CD4-positive, alpha-beta T cell treated with Interleukin-17A for 4 hours (primary cell): ENCODE measurements around the gene CDKL2.
"Not testable (repeated sequence)": the region's sequence is repeated elsewhere in the genome, so short reads cannot be mapped to it uniquely, and the experiment has no call there.

Experiments used
- DNase-seq: peaks from one replicate; pipeline ENCODE4 v3.0.0-alpha.2; 2020; ENCODE audit warnings: mixed read lengths

The CDKL2 gene

GRCh38 chr4:75630174-75630936, at the start of gene CDKL2:
Gene CDKL2, minus strand, starts transcription at chr4:75630528. Its CDS starts 4,540 bp downstream, at chr4:75625988.
- DNase-seq: peak; percentile 97

DNA sequence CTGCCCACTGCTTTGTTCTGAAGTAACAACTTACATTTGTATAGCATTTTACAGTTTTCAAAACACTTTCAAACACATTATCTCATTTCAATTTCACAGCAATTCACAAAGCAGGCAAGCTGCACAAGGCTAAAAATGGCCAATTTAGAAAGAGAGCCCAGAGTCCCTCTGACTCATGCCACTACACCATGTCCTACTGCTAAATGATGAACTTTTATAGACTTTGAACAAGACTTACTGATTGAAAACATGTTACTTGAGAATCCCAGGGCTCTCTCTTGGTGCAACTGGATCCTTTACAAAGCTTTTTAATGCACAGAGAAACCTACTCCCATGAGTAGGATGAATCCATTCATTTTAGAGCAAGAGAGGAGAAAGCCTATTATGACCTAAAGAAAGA, 48.6 kb upstream of the CDKL2 start:
- no peak for DNase-seq

GRCh38 chr4:75678473-75678872, 48.1 kb upstream of the CDKL2 start:
- DNase-seq: no peak

DNA sequence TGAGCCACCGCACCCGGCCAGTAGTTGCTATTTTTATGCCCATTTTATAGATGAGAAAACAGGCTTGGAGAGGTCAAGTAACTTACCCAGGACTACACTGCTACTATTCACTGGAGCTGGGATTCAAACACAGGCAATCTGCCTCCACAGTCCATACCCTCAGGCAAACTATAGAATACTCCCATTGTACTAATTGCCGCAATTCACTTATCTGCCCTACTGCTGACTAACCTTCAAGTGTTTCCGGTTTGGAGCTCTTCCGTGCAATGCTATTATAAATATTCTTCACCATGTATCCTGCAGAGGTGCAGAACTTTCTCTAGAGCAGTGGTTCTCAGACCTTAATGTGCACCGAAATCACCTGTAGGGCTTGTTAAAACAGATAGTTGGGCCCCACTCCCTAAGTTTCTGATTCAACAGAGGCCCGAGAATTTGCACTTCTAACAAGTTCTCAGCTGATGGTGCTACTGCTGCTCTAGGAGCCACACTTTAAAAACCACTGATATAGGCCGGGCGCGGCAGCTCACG, 44.7 kb upstream of the CDKL2 start:
- DNase-seq: no peak

GRCh38 chr4:75673959-75674328, 43.6 kb upstream of the CDKL2 start:
- no peak for DNase-seq

DNA sequence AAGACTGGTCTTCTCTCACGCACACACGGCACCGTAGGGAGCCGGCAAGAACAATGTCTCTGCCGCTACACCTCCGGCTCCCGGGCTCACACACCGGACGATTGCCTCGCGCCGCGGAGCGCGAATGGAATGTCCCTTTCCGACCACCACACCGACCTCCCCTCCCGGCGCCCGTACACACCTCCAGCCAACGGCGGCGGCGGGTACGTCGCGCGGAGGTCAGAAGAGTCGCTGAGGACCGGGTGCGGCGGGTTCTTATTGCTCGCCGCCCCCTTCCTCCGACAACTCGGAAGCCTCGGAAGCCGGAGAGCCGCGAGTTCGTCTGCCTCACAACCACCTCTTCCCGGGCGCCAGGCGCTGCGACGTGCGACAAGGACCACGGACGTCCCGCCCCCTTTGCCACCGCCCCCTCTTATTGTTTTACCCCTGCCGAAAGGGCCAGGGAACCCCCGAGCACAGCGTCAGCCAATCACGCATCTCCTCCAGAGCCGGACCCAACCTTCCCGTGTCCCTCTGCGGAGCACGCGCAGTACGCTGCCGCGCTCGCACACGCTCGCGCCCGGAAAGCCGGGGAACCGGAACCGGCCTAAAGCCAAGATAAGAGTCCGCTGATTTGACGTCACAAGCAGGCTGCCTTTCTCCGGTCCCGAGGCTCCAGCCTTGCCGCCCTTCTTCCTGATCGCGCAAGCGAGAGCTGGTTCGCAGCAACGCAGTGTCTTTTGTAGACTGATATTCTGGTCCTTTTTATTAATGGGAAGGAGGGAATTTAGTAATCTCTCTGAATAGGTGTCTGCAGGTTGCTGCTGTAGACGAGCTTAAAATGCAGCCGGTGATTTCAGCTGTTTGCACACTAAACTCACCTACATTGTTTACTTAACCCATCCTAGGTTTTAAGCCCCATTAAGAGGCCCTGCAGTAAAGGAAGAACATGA, 43.0 kb upstream of the CDKL2 start, which contains the start of gene G3BP2:
G3BP2 (minus strand) TSS at position 385 of the 932 bp plus-strand sequence. CDS start 11,386 bp downstream, outside the sequence.
- DNase-seq: peak; percentile 98

DNA sequence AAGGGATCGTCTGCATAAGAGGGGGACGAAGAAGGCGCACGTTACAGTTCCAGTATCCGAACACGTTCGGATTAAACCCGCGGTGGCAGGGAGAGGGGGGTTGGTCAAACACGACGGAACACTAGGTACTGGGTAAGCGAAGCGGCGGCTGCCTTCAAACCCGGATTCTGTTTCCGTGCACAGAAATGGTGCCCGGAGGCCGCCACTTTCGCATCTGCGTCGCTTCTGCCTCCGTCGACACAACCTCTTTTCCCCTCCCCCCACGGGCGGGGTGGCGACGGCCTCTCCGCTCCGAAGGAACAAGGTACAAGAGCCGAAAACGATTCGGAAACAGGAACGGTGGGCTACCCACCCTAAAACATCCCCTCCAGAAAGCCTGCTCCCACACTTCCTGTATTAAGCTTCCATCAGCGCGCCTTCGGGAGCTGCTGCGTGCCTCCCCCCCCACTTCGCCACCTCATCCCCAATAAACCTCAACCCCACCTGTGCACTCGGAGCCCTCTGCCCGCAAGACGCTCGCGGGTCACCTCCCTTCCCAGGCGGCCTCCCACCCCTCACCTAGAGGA, 42.2 kb upstream of the CDKL2 start:
- DNase-seq: peak; percentile 85

GRCh38 chr4:75671802-75672421, 41.6 kb upstream of the CDKL2 start:
- DNase-seq: no peak

DNA sequence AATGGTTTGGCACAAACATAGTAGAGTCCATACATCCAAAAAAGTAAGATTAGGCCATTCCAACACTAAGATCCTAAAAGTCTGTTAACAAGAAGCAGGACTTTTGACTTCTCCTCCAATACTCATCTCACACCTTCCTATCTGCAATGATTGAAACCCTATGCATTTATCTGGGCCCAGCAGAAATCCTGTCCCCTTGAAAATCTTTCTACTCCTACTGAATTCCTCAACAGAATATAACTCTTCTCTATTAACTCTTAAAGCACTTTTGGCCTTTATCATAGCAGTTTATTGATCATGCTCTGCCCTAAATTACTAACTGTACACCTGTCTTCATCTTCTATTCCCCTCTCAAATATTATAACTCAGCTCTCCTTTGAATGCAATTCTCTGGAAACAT, 38.3 kb upstream of the CDKL2 start:
- DNase-seq: no peak

GRCh38 chr4:75667636-75668035, 37.3 kb upstream of the CDKL2 start:
- not testable (repeated sequence) for DNase-seq

DNA sequence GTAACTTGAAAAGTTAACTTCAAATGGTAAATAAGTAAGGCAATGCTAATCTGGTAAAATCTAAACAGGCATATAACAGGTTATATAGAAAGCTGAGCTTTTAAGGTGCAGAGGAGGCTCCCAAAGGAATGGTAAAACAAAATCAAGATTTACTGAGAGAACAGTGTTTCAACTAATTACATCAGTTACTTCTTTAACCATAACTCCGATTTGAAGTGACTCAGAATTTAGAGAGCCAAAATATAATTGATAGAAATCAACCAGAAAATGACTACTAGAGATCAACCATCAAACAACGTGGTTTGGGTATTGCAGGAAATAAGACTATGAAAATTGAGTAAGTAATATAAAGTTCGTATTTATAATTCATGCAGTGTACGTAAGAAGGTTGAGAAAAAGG, 36.0 kb upstream of the CDKL2 start:
- no peak for DNase-seq

DNA sequence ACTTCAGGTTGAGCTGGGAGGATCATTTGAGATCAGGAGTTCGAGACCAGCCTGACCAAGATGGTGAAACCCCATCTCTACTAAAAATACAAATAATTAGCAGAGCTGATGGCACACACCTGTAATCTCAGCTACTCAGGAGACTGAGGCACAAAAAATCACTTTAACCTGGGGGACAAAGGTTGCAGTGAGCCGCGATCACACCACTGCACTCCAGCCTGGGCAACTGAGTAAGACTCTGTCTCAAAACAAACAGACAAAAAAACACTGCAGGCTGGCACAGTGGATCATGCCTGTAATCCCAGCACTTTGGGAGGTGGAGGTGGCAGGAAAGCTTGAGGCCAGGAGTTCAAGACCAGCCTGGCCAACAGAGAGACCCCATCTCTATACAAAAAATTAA, 34.3 kb upstream of the CDKL2 start:
- not testable (repeated sequence) for DNase-seq

GRCh38 chr4:75662626-75663025, 32.3 kb upstream of the CDKL2 start:
- no peak for DNase-seq

- DNase-seq: no peak
These were observed 30.2 kb upstream of the CDKL2 start for GRCh38 chr4:75660491-75660890.

DNA sequence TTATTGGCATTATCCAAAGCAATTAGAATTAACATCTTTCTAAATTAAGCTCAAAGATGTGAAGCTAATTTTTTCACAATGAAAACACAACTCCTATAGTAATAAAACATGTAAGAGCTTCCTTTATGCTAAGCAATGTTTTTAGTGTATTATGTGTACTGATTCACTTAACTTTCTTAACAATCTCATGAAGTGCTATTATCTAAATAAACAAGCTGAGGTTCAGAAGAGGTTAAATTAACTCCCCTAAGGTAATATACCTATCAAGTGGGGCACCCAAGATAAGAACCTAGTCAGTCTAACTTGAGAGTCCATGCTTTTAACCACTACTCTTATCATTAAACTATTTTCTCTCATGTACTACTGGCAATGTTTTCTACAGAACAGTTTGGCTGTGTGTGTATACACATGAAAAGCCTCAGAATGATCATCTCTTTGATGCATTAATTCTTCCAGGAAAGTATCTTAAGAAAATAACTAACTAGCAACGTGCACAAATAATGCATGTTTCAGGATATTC, 29.2 kb upstream of the CDKL2 start:
- no peak for DNase-seq

DNA sequence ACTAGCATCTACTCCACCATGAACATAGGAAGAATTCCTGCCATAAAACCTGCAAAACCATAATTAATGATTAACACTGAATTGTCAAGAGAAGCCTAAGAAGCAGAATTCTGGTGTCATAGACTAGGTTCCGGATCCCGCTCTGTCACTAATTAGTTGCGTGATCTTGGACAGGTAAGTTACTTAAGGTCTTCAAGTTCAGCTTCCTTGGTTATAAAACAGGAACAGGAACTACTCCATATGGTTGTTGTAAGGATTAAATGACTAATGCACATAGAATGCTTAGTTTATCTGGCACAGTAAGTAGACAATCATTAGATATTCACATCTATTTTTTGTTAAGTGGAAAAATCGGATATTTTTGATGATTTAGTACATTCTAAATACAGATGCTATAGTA, 28.5 kb upstream of the CDKL2 start:
- no peak for DNase-seq

- no peak for DNase-seq
These were observed 25.2 kb upstream of the CDKL2 start for GRCh38 chr4:75655562-75655961.

- DNase-seq: peak; percentile 7
These were observed 24.6 kb upstream of the CDKL2 start for GRCh38 chr4:75654905-75655304.

DNA sequence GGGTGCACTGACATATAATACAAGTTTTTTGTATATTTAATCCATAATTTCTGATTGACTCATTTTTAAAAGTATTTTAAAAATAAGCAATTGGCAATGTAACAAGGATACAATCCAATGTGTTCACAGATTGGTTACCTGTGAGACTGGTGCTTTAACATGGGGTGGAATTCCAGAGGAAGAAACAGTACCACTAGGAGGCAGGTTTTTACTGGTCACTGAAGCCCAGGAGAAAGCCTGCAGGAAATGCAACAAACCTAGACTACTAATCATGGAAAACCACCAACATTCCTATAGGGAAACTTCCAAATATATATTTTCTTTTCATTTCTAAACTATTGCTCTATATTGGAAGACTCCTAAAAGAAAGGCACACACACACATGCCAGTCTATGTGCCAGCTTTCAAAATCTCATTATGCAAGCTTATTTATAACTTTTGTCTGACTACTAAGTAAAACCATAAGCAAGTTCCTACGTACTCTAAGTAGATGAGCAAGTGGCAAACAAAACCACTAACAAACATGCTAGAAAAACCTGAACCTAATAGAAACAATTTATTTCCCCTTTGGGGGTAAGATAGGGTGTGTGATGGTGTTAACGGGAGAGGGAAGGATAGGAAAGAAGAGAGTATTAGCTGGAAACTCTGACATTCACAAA, 23.6 kb upstream of the CDKL2 start:
- DNase-seq: no peak

DNA sequence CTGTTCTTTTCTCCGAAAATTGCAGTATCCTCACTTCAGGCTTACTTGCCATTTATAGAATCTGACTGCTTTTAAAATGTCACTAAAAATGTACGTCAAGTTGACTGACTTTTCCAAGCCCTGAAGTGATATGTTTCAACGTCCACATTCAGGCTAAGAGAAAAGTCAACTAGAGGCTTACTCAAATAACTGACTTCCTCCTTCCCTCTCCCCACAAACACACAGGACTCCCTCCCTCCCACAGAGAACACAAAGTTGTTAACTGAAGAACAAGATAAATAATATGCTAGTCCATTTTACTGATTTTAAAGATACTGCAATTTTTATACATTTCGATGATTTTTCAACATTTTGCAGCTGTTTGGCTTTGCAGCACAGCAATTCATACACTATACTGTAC, 13.8 kb upstream of the CDKL2 start:
- no peak for DNase-seq

DNA sequence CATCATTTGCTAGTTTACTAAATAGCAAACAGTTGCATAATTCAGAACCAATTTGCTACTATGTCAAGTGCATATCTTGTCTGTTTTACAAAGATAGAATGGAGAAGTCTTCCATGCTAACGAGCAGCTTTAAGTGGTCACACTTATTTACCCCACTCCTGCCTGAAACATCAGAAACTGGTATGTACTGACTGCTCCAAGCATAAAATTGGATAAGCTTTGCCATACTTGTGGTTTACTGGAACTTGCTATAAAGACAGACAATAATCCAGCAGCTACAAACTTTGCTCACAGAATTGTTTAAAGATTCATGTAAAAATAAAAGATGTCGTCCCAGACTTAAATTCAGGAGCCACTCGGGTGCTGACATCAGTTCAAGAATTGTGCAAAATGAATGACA, 13.3 kb upstream of the CDKL2 start:
- DNase-seq: no peak

- DNase-seq: no peak
These were observed 8.9 kb upstream of the CDKL2 start for GRCh38 chr4:75639124-75639695.
